Mesendoderm (in vitro differentiated cells): Measurements from ENCODE around the gene VCAN.

Source experiments
- DNase-seq: peaks from one replicate; pipeline ENCODE4 v3.0.0; 2013
- H2AK5ac ChIP-seq: 2 replicates; pipeline ENCODE4 v1.6.1; 2013; ENCODE audit warnings: low read length, inconsistent platforms
- H2BK120ac ChIP-seq: 2 replicates; pipeline ENCODE4 v1.6.1; 2013; ENCODE audit warnings: low read depth, mild to moderate bottlenecking, low read length, moderate library complexity, mixed read lengths
- H2BK15ac ChIP-seq: replicated peaks from 2 replicates; pipeline ENCODE4 v1.6.1; 2013; ENCODE audit warnings: low read depth, mild to moderate bottlenecking, moderate library complexity
- H2BK5ac ChIP-seq: 2 replicates; pipeline ENCODE4 v1.6.1; 2013; ENCODE audit warnings: low read length, inconsistent platforms
- H3K18ac ChIP-seq: 2 replicates; pipeline ENCODE4 v1.6.1; 2013; ENCODE audit warnings: mild to moderate bottlenecking, low read length, mixed read lengths
- H3K23ac ChIP-seq: one replicate; pipeline ENCODE4 v1.6.1; 2013; ENCODE audit warnings: low read length
- H3K27ac ChIP-seq: 2 replicates; pipeline ENCODE4 v1.5.1; 2013; ENCODE audit warnings: low read depth, mild to moderate bottlenecking, inconsistent platforms, low read length, moderate library complexity
- H3K27me3 ChIP-seq: 2 replicates; pipeline ENCODE4 v1.6.1; 2013; ENCODE audit warnings: low read length, control low read depth, mild to moderate bottlenecking, inconsistent platforms; ENCODE audit not compliant: insufficient read depth, poor library complexity
- H3K36me3 ChIP-seq: 2 replicates; pipeline ENCODE4 v1.6.1; 2013; ENCODE audit warnings: low read length, inconsistent platforms; ENCODE audit not compliant: control insufficient read depth, insufficient read depth
- H3K4ac ChIP-seq: one replicate; pipeline ENCODE4 v1.6.1; 2013; ENCODE audit warnings: low read depth, mild to moderate bottlenecking, low read length, moderate library complexity
- H3K4me1 ChIP-seq: 2 replicates; pipeline ENCODE4 v1.6.1; 2013; ENCODE audit warnings: low read depth, low read length, inconsistent platforms; ENCODE audit not compliant: control insufficient read depth
- H3K4me2 ChIP-seq: 2 replicates; pipeline ENCODE4 v1.6.1; 2013; ENCODE audit warnings: low read length
- H3K4me3 ChIP-seq: 2 replicates; pipeline ENCODE4 v1.5.1; 2013; ENCODE audit warnings: mild to moderate bottlenecking, low read length
- H3K56ac ChIP-seq: one replicate; pipeline ENCODE4 v1.6.1; 2013; ENCODE audit warnings: low read length
- H3K79me1 ChIP-seq: 2 replicates; pipeline ENCODE4 v1.6.1; 2013; ENCODE audit warnings: low read length, inconsistent platforms
- H3K79me2 ChIP-seq: 2 replicates; pipeline ENCODE4 v1.6.1; 2013; ENCODE audit warnings: mild to moderate bottlenecking, low read length; ENCODE audit not compliant: control insufficient read depth, insufficient read depth
- H3K9ac ChIP-seq: 2 replicates; pipeline ENCODE4 v1.6.1; 2013; ENCODE audit warnings: low read length, inconsistent platforms
- H4K5ac ChIP-seq: one replicate; pipeline ENCODE4 v1.6.1; 2013; ENCODE audit warnings: low read length
- H4K8ac ChIP-seq: one replicate; pipeline ENCODE4 v1.6.1; 2013; ENCODE audit warnings: low read depth, mild to moderate bottlenecking, control low read depth, low read length, moderate library complexity
- WGBS: extraction: QIAGEN DNeasy Blood & Tissue Kit; methylation state at CpG from one replicate; pipeline ENCODE4 v1.1.7; 2013; ENCODE audit warnings: low lambda C conversion rate, missing lambda C conversion rate; ENCODE audit not compliant: insufficient coverage; ENCODE audit errors: extremely low coverage; 5-methylcytosine and 5-hydroxymethylcytosine counted together

VCAN gene

DNA sequence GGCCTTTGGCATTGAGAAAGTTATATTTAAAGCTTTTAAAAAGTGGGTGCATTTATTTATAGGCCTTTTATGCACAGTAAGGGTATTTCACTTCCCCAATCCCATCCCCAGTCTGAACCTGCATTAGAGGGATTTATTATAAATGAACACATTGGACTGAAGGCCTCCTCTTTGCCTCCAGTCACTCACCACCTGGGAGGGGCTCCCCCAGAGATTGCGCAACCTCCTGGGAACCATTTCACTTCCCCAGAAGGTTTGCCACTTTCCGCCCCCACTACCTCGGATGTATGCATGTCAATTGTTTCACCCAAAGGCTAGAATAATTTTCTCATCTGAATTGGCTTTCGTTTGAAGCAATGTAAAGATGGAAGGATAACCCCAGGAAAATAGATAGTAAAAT lies 29.8 kb upstream of the VCAN start:
- no peak overlapping the region for H3K4ac ChIP-seq
- H4K8ac ChIP-seq: no peak overlapping the region
- H2AK5ac ChIP-seq: no peak overlapping the region
- no peak overlapping the region for H3K27ac ChIP-seq
- no peak for DNase-seq
- H4K5ac ChIP-seq: no peak overlapping the region
- H3K79me2 ChIP-seq: no peaks in the 10 kb centered on the region
- H2BK15ac ChIP-seq: no peak overlapping the region
- no peak overlapping the region for H3K18ac ChIP-seq
- H3K9ac ChIP-seq: no peak overlapping the region
- no peaks in the 10 kb centered on the region for H3K27me3 ChIP-seq
- no peak overlapping the region for H3K4me3 ChIP-seq
- H3K36me3 ChIP-seq: no peaks in the 10 kb centered on the region
- H2BK5ac ChIP-seq: no peak overlapping the region
- H3K56ac ChIP-seq: no peak overlapping the region
- H2BK120ac ChIP-seq: no peak overlapping the region
- H3K23ac ChIP-seq: no peak overlapping the region
- no CpG with 5 or more reads among the region's 4 CpGs for WGBS
- H3K79me1 ChIP-seq: no peaks in the 10 kb centered on the region
- H3K4me2 ChIP-seq: no peak overlapping the region
- no peaks in the 10 kb centered on the region for H3K4me1 ChIP-seq

DNA sequence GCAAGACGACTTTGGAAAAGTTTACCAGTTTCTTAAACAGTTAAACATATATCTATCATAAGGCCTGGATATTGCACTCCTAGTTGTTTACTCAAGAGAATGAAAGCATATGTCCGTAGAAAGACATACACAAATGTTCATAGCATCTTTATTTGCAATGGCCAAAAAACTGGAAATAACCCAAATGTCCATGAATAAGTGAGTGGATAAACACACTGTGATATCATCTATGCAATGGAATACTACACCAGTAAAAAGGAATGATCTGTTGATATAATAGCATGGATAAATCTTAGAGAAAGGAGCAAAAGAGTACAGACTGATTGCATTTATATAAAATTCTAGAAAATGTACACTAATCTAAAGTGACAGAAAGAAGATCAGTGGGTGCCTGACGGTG lies 28.0 kb upstream of the VCAN start:
- no CpG with 5 or more reads among the region's 3 CpGs for WGBS
- H3K4me1 ChIP-seq: no peaks in the 10 kb centered on the region
- no peak for DNase-seq

DNA sequence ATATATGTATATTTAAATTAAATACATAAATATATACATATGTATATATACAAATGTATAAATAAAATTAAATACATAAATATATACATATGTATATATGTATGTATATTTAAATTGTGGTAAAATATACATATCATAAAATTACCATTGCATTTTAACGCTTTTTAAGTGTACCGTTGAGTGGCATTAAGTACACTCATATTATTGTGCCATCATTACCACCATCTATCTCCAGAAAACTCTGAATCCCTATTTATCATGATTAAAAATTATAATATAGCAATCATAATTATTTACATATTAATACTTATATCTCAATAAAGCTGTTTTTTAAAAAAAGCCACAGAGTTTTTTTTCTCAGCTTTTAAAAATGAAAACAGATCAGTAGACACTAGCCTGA lies 27.1 kb upstream of the VCAN start:
- Histone ChIP-seq H3K79me2 (no peaks in the 10 kb centered on the region), H3K4me3 (no peak overlapping the region), H4K8ac (no peak overlapping the region), H2AK5ac (no peak overlapping the region), H3K56ac (no peak overlapping the region), H2BK120ac (no peak overlapping the region), H3K4me1 (no peaks in the 10 kb centered on the region), H3K9ac (no peak overlapping the region), H3K4me2 (no peak overlapping the region), H2BK5ac (no peak overlapping the region), H3K4ac (no peak overlapping the region), H3K36me3 (no peaks in the 10 kb centered on the region), H4K5ac (no peak overlapping the region), H3K18ac (no peak overlapping the region), H3K23ac (no peak overlapping the region), H3K79me1 (no peaks in the 10 kb centered on the region), H2BK15ac (no peak overlapping the region), H3K27me3 (no peaks in the 10 kb centered on the region), H3K27ac (no peak overlapping the region)
- WGBS: no CpG with 5 or more reads among the region's 2 CpGs
- DNase-seq: no peak

More for the DNA sequence above, 28.0 kb upstream of the VCAN start:
- Histone ChIP-seq H3K79me2 (no peaks in the 10 kb centered on the region), H2BK5ac (no peak overlapping the region), H3K18ac (no peak overlapping the region), H3K56ac (no peak overlapping the region), H2BK15ac (no peak overlapping the region), H3K9ac (no peak overlapping the region), H3K36me3 (no peaks in the 10 kb centered on the region), H3K4me2 (no peak overlapping the region), H3K27me3 (no peaks in the 10 kb centered on the region), H3K4me3 (no peak overlapping the region), H3K4ac (no peak overlapping the region), H2AK5ac (no peak overlapping the region), H4K5ac (no peak overlapping the region), H4K8ac (no peak overlapping the region), H2BK120ac (no peak overlapping the region), H3K27ac (no peak overlapping the region), H3K79me1 (no peaks in the 10 kb centered on the region), H3K23ac (no peak overlapping the region)

DNA sequence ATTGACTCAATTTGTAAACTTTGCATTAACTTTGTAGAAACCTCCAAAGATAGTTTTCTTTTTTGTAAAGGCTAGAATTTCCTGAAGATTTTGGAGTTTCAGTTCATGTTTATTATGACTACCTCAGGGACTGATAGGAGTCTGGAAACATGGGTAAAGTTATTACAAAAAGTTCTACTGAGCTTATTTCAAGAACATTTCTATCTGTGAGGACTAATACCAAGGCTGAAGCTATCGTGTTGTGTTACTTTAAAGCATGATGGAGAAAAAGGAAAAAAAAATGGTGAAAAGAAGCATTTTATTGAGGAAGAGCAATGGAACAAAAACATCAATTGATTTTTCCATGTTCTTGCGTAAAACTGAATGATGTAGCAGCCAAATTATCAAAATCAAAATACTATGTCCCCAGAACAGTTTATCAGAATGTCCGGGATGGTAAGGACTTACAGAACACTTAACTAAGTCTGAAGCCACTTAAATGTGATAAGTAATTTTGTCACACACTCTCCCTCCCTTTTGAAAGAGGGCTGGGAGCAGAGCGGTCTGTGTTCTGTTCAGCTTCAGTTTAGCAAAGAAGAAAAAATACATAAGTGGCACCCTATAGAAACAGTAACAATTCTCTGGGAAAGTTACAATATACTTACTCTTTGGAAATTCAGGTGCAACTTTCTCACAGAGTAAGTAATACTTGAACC lies 25.1 kb upstream of the VCAN start:
- Histone ChIP-seq H3K56ac (no peak overlapping the region), H3K4ac (no peak overlapping the region), H3K4me2 (no peak overlapping the region), H3K18ac (no peak overlapping the region), H3K9ac (no peak overlapping the region), H3K27me3 (no peaks in the 10 kb centered on the region), H4K5ac (no peak overlapping the region), H2BK15ac (no peak overlapping the region), H3K79me2 (no peaks in the 10 kb centered on the region), H3K27ac (no peak overlapping the region), H3K36me3 (no peaks in the 10 kb centered on the region), H2BK5ac (no peak overlapping the region), H2AK5ac (no peak overlapping the region), H3K4me3 (no peak overlapping the region), H4K8ac (no peak overlapping the region), H3K23ac (no peak overlapping the region), H3K4me1 (no peaks in the 10 kb centered on the region), H3K79me1 (no peaks in the 10 kb centered on the region), H2BK120ac (no peak overlapping the region)
- no CpG with 5 or more reads among the region's 4 CpGs for WGBS
- DNase-seq: no peak

DNA sequence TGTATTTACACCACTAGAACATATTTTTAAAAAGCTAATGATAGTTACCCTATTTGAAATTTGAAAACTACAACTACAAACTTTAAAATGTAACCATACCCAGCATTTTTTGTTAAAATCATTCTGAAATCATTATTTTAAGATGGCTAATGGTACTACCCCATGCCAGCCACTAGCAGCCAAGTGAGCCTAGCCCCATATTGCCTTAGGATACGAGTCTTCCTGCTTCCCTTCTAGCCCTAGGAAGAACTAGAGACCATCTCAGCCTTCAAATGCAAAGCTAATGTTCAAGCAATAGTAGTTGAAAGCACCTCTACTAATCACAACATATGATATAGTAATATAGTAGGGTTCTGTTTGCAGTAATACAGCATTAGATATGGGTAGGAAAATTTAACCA lies 24.0 kb upstream of the VCAN start:
- Histone ChIP-seq H3K23ac (no peak overlapping the region), H2BK15ac (no peak overlapping the region), H3K18ac (no peak overlapping the region), H3K79me1 (no peaks in the 10 kb centered on the region), H3K4me3 (no peak overlapping the region), H3K4ac (no peak overlapping the region), H3K79me2 (no peaks in the 10 kb centered on the region), H2BK120ac (no peak overlapping the region), H3K56ac (no peak overlapping the region), H3K27ac (no peak overlapping the region), H4K5ac (no peak overlapping the region), H3K4me1 (no peaks in the 10 kb centered on the region), H2AK5ac (no peak overlapping the region), H2BK5ac (no peak overlapping the region), H3K36me3 (no peaks in the 10 kb centered on the region), H3K4me2 (no peak overlapping the region), H3K9ac (no peak overlapping the region), H3K27me3 (no peaks in the 10 kb centered on the region), H4K8ac (no peak overlapping the region)
- no CpG with 5 or more reads among the region's 1 CpG for WGBS
- peak; percentile 16 for DNase-seq
